Astrocyte (in vitro differentiated cells and primary cell): ENCODE measurements around the gene GPX7. TPM values are rescaled to one million over a fixed set of nuclear protein-coding genes. Genes with fewer than 3 reads are reported as not detected.

Experiments used
- DNase-seq: peaks from one replicate; pipeline ENCODE4 v3.0.0-alpha.2; 2010; ENCODE audit warnings: low read depth
- FAIRE-seq: peaks from 2 replicates; lab custom pipeline; 2011; peaks lifted over from hg19 to GRCh38; lab: Jason Lieb, UNC
- H2AFZ ChIP-seq: 2 replicates; pipeline ENCODE4 v1.6.0; 2012; ENCODE audit warnings: low read depth, low read length, inconsistent platforms
- H3K27ac ChIP-seq: 2 replicates; pipeline ENCODE4 v1.5.1; 2011; ENCODE audit warnings: low read depth, low read length, inconsistent platforms
- H3K27me3 ChIP-seq: 2 replicates; pipeline ENCODE4 v1.6.0; 2011; ENCODE audit warnings: low read length, inconsistent platforms; ENCODE audit not compliant: insufficient read depth
- H3K36me3 ChIP-seq: 2 replicates; pipeline ENCODE4 v1.5.1; 2011; ENCODE audit warnings: low read length, inconsistent platforms; ENCODE audit not compliant: insufficient read depth
- H3K4me1 ChIP-seq: 2 replicates; pipeline ENCODE4 v1.5.1; 2011; ENCODE audit warnings: low read length, inconsistent platforms; ENCODE audit not compliant: insufficient read depth
- H3K4me2 ChIP-seq: 2 replicates; pipeline ENCODE4 v1.6.0; 2012; ENCODE audit warnings: low read length, inconsistent platforms
- H3K4me3 ChIP-seq: 2 replicates; pipeline ENCODE4 v1.5.1; 2011; ENCODE audit warnings: low read depth, mild to moderate bottlenecking, low read length, inconsistent platforms; ENCODE audit not compliant: insufficient read depth
- H3K79me2 ChIP-seq: 2 replicates; pipeline ENCODE4 v1.6.0; 2012; ENCODE audit warnings: mild to moderate bottlenecking, low read length, inconsistent platforms; ENCODE audit not compliant: insufficient read depth
- H3K9ac ChIP-seq: 2 replicates; pipeline ENCODE4 v1.6.0; 2012; ENCODE audit warnings: mild to moderate bottlenecking, low read length, inconsistent platforms
- H3K9me3 ChIP-seq: 2 replicates; pipeline ENCODE4 v1.5.1; 2012; ENCODE audit warnings: low read depth, mild to moderate bottlenecking, low read length, inconsistent platforms; ENCODE audit not compliant: insufficient read depth
- H4K20me1 ChIP-seq: 2 replicates; pipeline ENCODE4 v1.6.0; 2012; ENCODE audit warnings: low read length, inconsistent platforms; ENCODE audit not compliant: insufficient read depth
- H3K27ac Mint-ChIP-seq: one replicate; pipeline ENCODE4 v1.8.0; 2021; ENCODE audit warnings: mild to moderate bottlenecking, mixed read lengths; ENCODE audit not compliant: unreplicated experiment
- H3K27me3 Mint-ChIP-seq: one replicate; pipeline ENCODE4 v1.8.0; 2021; ENCODE audit warnings: low read depth, mixed read lengths; ENCODE audit not compliant: unreplicated experiment
- H3K36me3 Mint-ChIP-seq: one replicate; pipeline ENCODE4 v1.8.0; 2021; ENCODE audit warnings: low read depth, mixed read lengths; ENCODE audit not compliant: unreplicated experiment
- H3K4me1 Mint-ChIP-seq: one replicate; pipeline ENCODE4 v1.8.0; 2021; ENCODE audit warnings: low read depth, mixed read lengths; ENCODE audit not compliant: unreplicated experiment
- H3K4me3 Mint-ChIP-seq: one replicate; pipeline ENCODE4 v1.8.0; 2021; ENCODE audit warnings: mild to moderate bottlenecking, moderate library complexity, mixed read lengths; ENCODE audit not compliant: unreplicated experiment
- H3K9me3 Mint-ChIP-seq: one replicate; pipeline ENCODE4 v1.8.0; 2021; ENCODE audit warnings: mild to moderate bottlenecking, mixed read lengths; ENCODE audit not compliant: unreplicated experiment
- EZH2 ChIP-seq: IDR thresholded peaks from 2 replicates; pipeline ENCODE4 v1.6.1; 2012; ENCODE audit warnings: mild to moderate bottlenecking, low read length, inconsistent platforms; ENCODE audit not compliant: insufficient read depth
- total RNA-seq: library from RNA; stranded (reverse); gene quantifications from 2 replicates; pipeline ENCODE4 v1.2.1, GENCODE V29; 2021
- TF ChIP-seq, protein P1 (sequence below): IDR thresholded peaks from 2 replicates; pipeline ENCODE4 v1.5.1; 2011; ENCODE audit warnings: low read depth, mild to moderate bottlenecking, inconsistent platforms, low read length, moderate library complexity; ENCODE audit not compliant: insufficient read depth

Gene GPX7
- total RNA-seq, 1 donor from 2014 or later = 4.2 TPM

DNA sequence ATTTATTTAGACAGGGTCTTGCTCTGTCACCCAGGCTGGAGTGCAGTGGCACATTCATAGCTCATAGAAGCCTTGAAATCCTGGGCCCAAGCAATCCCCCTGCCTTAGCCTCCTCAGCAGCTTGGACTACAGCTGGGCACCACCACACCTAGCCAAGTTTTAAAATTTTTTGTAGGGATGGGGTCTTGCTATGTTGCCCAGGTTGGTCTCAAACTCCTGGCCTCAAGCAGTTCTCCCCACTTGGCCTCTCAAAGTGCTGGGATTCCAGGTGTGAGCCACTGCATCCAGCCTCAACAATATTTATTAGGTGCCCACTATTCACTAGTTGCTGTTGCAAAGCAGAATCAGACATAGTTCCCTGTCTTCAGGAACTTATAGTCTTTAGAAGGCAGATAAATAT is 14.1 kb upstream of the GPX7 start:
- no peak overlapping the region for H2AFZ ChIP-seq
- no peaks in the 10 kb centered on the region for H3K4me1 ChIP-seq
- H3K4me3 Mint-ChIP-seq = no peak overlapping the region
- H3K9me3 Mint-ChIP-seq = no peaks in the 10 kb centered on the region
- H3K4me3 ChIP-seq = no peak overlapping the region
- H3K4me2 ChIP-seq = no peak overlapping the region
- H3K9ac ChIP-seq = no peak overlapping the region
- H3K27me3 ChIP-seq = peaks cover 4% of the 10 kb centered on the region
- peaks cover 1% of the 10 kb centered on the region for H3K4me1 Mint-ChIP-seq
- no peaks in the 10 kb centered on the region for H3K36me3 Mint-ChIP-seq
- H3K9me3 ChIP-seq = no peaks in the 10 kb centered on the region
- DNase-seq (no peak), FAIRE-seq (no peak)
- no peaks in the 10 kb centered on the region for H3K36me3 ChIP-seq
- H3K79me2 ChIP-seq = no peaks in the 10 kb centered on the region
- no peak overlapping the region for H3K27ac Mint-ChIP-seq
- H4K20me1 ChIP-seq = no peaks in the 10 kb centered on the region
- H3K27me3 Mint-ChIP-seq = peaks cover 6% of the 10 kb centered on the region
- no peak overlapping the region for H3K27ac ChIP-seq
- TF ChIP-seq EZH2 = no peak
- TF ChIP-seq, protein P1, sequence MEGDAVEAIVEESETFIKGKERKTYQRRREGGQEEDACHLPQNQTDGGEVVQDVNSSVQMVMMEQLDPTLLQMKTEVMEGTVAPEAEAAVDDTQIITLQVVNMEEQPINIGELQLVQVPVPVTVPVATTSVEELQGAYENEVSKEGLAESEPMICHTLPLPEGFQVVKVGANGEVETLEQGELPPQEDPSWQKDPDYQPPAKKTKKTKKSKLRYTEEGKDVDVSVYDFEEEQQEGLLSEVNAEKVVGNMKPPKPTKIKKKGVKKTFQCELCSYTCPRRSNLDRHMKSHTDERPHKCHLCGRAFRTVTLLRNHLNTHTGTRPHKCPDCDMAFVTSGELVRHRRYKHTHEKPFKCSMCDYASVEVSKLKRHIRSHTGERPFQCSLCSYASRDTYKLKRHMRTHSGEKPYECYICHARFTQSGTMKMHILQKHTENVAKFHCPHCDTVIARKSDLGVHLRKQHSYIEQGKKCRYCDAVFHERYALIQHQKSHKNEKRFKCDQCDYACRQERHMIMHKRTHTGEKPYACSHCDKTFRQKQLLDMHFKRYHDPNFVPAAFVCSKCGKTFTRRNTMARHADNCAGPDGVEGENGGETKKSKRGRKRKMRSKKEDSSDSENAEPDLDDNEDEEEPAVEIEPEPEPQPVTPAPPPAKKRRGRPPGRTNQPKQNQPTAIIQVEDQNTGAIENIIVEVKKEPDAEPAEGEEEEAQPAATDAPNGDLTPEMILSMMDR = no peak

DNA sequence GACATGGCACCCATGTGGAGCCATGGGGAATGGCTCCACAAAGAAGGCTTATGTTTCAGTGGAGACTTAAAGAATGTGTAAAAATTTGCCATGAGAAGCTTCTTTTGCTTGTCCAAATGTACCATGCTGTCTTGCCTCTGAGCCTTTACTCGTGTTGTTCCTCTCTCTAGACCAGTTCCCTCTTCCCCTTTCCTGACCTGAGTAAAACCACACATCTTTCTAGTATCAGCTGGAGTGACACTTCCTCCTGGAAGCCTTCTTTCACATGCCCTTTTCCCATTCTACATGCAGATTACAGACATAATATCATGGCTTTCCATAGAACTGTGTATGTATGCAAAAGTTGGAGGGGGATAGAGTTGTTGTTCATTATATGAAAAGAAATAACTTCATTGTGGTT is 13.6 kb upstream of the GPX7 start:
- no peaks in the 10 kb centered on the region for H3K4me1 ChIP-seq
- H3K79me2 ChIP-seq = no peaks in the 10 kb centered on the region
- no peak for DNase-seq
- H3K36me3 ChIP-seq = no peaks in the 10 kb centered on the region
- Mint-ChIP-seq H3K9me3 (no peaks in the 10 kb centered on the region), H3K27me3 (peaks cover 4% of the 10 kb centered on the region), H3K36me3 (no peaks in the 10 kb centered on the region), H3K4me3 (no peak overlapping the region), H3K4me1 (peaks cover 1% of the 10 kb centered on the region), H3K27ac (no peak overlapping the region)
- H3K27ac ChIP-seq = no peak overlapping the region
- H3K4me2 ChIP-seq = no peak overlapping the region
- peaks cover 4% of the 10 kb centered on the region for H3K27me3 ChIP-seq
- no peaks in the 10 kb centered on the region for H3K9me3 ChIP-seq
- H3K9ac ChIP-seq = no peak overlapping the region
- H2AFZ ChIP-seq = no peak overlapping the region
- H4K20me1 ChIP-seq = no peaks in the 10 kb centered on the region
- FAIRE-seq = no peak
- TF ChIP-seq, protein P1 = no peak
- no peak for TF ChIP-seq EZH2
- no peak overlapping the region for H3K4me3 ChIP-seq

DNA sequence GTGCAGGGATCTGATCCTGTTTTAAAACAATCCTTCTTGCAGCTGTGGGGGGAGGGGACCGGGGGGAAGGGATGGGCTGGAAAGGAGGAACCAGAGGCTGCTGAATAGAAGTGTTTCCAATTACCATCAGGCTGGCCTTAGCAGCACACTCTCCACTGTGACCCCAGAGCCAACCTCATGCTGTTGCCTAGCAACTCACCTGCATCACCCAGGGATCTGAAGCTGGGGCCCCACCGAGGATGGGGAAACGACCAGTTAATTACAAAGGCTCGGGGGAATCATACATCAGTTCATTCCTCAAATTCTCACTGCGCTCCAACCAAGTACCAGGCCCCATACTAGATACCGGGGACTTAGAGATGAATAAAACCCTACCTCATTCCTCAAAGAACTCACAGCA is 11.9 kb upstream of the GPX7 start:
- Histone ChIP-seq H3K4me2 (no peak overlapping the region), H3K4me1 (no peaks in the 10 kb centered on the region), H3K4me3 (no peak overlapping the region), H3K36me3 (no peaks in the 10 kb centered on the region), H3K79me2 (no peaks in the 10 kb centered on the region), H3K9ac (no peak overlapping the region), H3K9me3 (no peaks in the 10 kb centered on the region), H3K27ac (no peak overlapping the region), H2AFZ (no peak overlapping the region), H4K20me1 (no peaks in the 10 kb centered on the region), H3K27me3 (peaks cover 5% of the 10 kb centered on the region)
- H3K4me3 Mint-ChIP-seq = no peak overlapping the region
- H3K4me1 Mint-ChIP-seq = peaks cover 1% of the 10 kb centered on the region
- no peak for TF ChIP-seq EZH2
- TF ChIP-seq, protein P1 = no peak
- H3K36me3 Mint-ChIP-seq = no peaks in the 10 kb centered on the region
- FAIRE-seq (no peak), DNase-seq (no peak)
- H3K9me3 Mint-ChIP-seq = no peaks in the 10 kb centered on the region
- no peak overlapping the region for H3K27ac Mint-ChIP-seq
- H3K27me3 Mint-ChIP-seq = peaks cover 2% of the 10 kb centered on the region
